ENCODE data around the gene PRR33.

PRR33 gene

GRCh38 chr11:1932681-1933080 lies 41.0 kb upstream of the PRR33 start:
- TF ChIP-seq EZH2phosphoT487 (IDR thresholded peaks at IDR 0.05; ENCODE audit: borderline replicate concordance, low read length), result no peak
- TF ChIP-seq CTCF (IDR thresholded peaks at IDR 0.05; ENCODE audit: low read depth, low read length, poor library complexity, severe bottlenecking), result no peak
- no peaks in the 10 kb centered on the region for H3F3A ChIP-seq (ENCODE audit: control insufficient read depth, insufficient read depth)
- no peak overlapping the region for H3K4me2 ChIP-seq (ENCODE audit: low read length)
- no peaks in the 10 kb centered on the region for H3K9me3 ChIP-seq (ENCODE audit: control insufficient read depth, insufficient read depth, low read length)
- H3K4me1 ChIP-seq (ENCODE audit: control insufficient read depth, low read length), result no peaks in the 10 kb centered on the region
- H3K27ac ChIP-seq (ENCODE audit: low read depth, low read length), result no peak overlapping the region
- no peaks in the 10 kb centered on the region for H3K79me2 ChIP-seq (ENCODE audit: control insufficient read depth, low read length)
- no peaks in the 10 kb centered on the region for H3K36me3 ChIP-seq (ENCODE audit: control insufficient read depth, low read length)
- H3K9me2 ChIP-seq (replicated peaks; ENCODE audit: control insufficient read depth, low read length), result no peaks in the 10 kb centered on the region
- no peaks in the 10 kb centered on the region for H3K27me3 ChIP-seq (ENCODE audit: control insufficient read depth, low read length)
- no peaks in the 10 kb centered on the region for H4K20me1 ChIP-seq (ENCODE audit: control insufficient read depth, insufficient read depth, low read depth, low read length)
- H3K4me3 ChIP-seq (ENCODE audit: low read length), result no peak overlapping the region

GRCh38 chr11:1932105-1932480 lies 40.4 kb upstream of the PRR33 start:
- H3K4me2 ChIP-seq (ENCODE audit: low read length), result no peak overlapping the region
- no peaks in the 10 kb centered on the region for H3K9me3 ChIP-seq (ENCODE audit: control insufficient read depth, insufficient read depth, low read length)
- H3K9me2 ChIP-seq (replicated peaks; ENCODE audit: control insufficient read depth, low read length), result no peaks in the 10 kb centered on the region
- no peak overlapping the region for H3K27ac ChIP-seq (ENCODE audit: low read depth, low read length)
- H3K79me2 ChIP-seq (ENCODE audit: control insufficient read depth, low read length), result no peaks in the 10 kb centered on the region
- H3K36me3 ChIP-seq (ENCODE audit: control insufficient read depth, low read length), result no peaks in the 10 kb centered on the region
- TF ChIP-seq CTCF (IDR thresholded peaks at IDR 0.05; ENCODE audit: low read depth, low read length, poor library complexity, severe bottlenecking), result no peak
- TF ChIP-seq EZH2phosphoT487 (IDR thresholded peaks at IDR 0.05; ENCODE audit: borderline replicate concordance, low read length), result no peak
- H3K4me1 ChIP-seq (ENCODE audit: control insufficient read depth, low read length), result no peaks in the 10 kb centered on the region
- H3F3A ChIP-seq (ENCODE audit: control insufficient read depth, insufficient read depth), result no peaks in the 10 kb centered on the region
- H4K20me1 ChIP-seq (ENCODE audit: control insufficient read depth, insufficient read depth, low read depth, low read length), result no peaks in the 10 kb centered on the region
- H3K4me3 ChIP-seq (ENCODE audit: low read length), result no peak overlapping the region
- H3K27me3 ChIP-seq (ENCODE audit: control insufficient read depth, low read length), result no peaks in the 10 kb centered on the region

- Histone ChIP-seq H4K20me1 (ENCODE audit: control insufficient read depth, insufficient read depth, low read depth, low read length) (no peaks in the 10 kb centered on the region), H3K27me3 (ENCODE audit: control insufficient read depth, low read length) (no peaks in the 10 kb centered on the region), H3K4me2 (ENCODE audit: low read length) (no peak overlapping the region), H3K4me3 (ENCODE audit: low read length) (no peak overlapping the region), H3K79me2 (ENCODE audit: control insufficient read depth, low read length) (no peaks in the 10 kb centered on the region), H3K9me3 (ENCODE audit: control insufficient read depth, insufficient read depth, low read length) (no peaks in the 10 kb centered on the region), H3K27ac (ENCODE audit: low read depth, low read length) (no peak overlapping the region), H3F3A (ENCODE audit: control insufficient read depth, insufficient read depth) (no peaks in the 10 kb centered on the region), H3K36me3 (ENCODE audit: control insufficient read depth, low read length) (no peaks in the 10 kb centered on the region), H3K4me1 (ENCODE audit: control insufficient read depth, low read length) (no peaks in the 10 kb centered on the region), H3K9me2 (replicated peaks; ENCODE audit: control insufficient read depth, low read length) (no peaks in the 10 kb centered on the region)
- TF ChIP-seq EZH2phosphoT487 (IDR thresholded peaks at IDR 0.05; ENCODE audit: borderline replicate concordance, low read length) (no peak), CTCF (IDR thresholded peaks at IDR 0.05; ENCODE audit: low read depth, low read length, poor library complexity, severe bottlenecking) (no peak)
Measured at GRCh38 chr11:1931341-1932104, 39.8 kb upstream of the PRR33 start.
